Mesenchymal stem cell (in vitro differentiated cells and primary cell): ENCODE data around the gene ZNF761.
"Not testable (repeated sequence)": the region's sequence is repeated elsewhere in the genome, so short reads cannot be mapped to it uniquely, and the experiment has no call there.

Experiments
- DNase-seq: peaks from one replicate; pipeline ENCODE4 v3.0.0-alpha.2; 2013
- H2AFZ ChIP-seq: one replicate; pipeline ENCODE4 v1.6.1; 2013; ENCODE audit warnings: low read depth, mild to moderate bottlenecking, control low read depth, inconsistent platforms, low read length, moderate library complexity
- H2AK5ac ChIP-seq: 2 replicates; pipeline ENCODE4 v1.6.1; 2013; ENCODE audit warnings: low read length, moderate library complexity, mild to moderate bottlenecking, inconsistent platforms; ENCODE audit not compliant: severe bottlenecking
- H2BK120ac ChIP-seq: one replicate; pipeline ENCODE4 v1.6.1; 2013; ENCODE audit warnings: low read depth, mild to moderate bottlenecking, inconsistent platforms, low read length, moderate library complexity
- H2BK12ac ChIP-seq, 2 experiments: one replicate each; pipeline ENCODE4 v1.6.1; 2013; ENCODE audit warnings: inconsistent platforms in 2 of 2, low read length in 2 of 2, mild to moderate bottlenecking in 2 of 2, moderate library complexity in 2 of 2, control low read depth in 1 of 2
- H2BK15ac ChIP-seq: one replicate; pipeline ENCODE4 v1.6.1; 2013; ENCODE audit warnings: mild to moderate bottlenecking, low read depth, inconsistent platforms; ENCODE audit not compliant: poor library complexity, severe bottlenecking
- H2BK5ac ChIP-seq: 2 replicates; pipeline ENCODE4 v1.6.1; 2013; ENCODE audit warnings: low read depth, mild to moderate bottlenecking, low read length, control low read depth, inconsistent platforms; ENCODE audit not compliant: poor library complexity, severe bottlenecking
- H3K14ac ChIP-seq, 2 experiments: one replicate each; pipeline ENCODE4 v1.6.1; 2013; ENCODE audit warnings: inconsistent platforms in 2 of 2, low read length in 2 of 2, control low read depth in 1 of 2, mild to moderate bottlenecking in 1 of 2, moderate library complexity in 1 of 2
- H3K18ac ChIP-seq, 2 experiments: one replicate each; pipeline ENCODE4 v1.6.1; 2013; ENCODE audit warnings: inconsistent platforms in 2 of 2, low read length in 2 of 2, control low read depth in 1 of 2, low read depth in 1 of 2, mild to moderate bottlenecking in 1 of 2
- H3K23ac ChIP-seq, 2 experiments: one replicate each; pipeline ENCODE4 v1.6.1; 2013; ENCODE audit warnings: inconsistent platforms in 2 of 2, low read length in 2 of 2, mild to moderate bottlenecking in 2 of 2, moderate library complexity in 2 of 2, control low read depth in 1 of 2
- H3K27ac ChIP-seq: 2 replicates; pipeline ENCODE4 v1.5.1; 2013; ENCODE audit warnings: mild to moderate bottlenecking, moderate library complexity, low read length, control low read depth, inconsistent platforms; ENCODE audit not compliant: poor library complexity, severe bottlenecking
- H3K27me3 ChIP-seq, 2 experiments: 2 replicates each; pipeline versions ENCODE4 v1.6.1 to v1.7.0; 2013; ENCODE audit warnings: low read length in 2 of 2, mild to moderate bottlenecking in 2 of 2, moderate library complexity in 2 of 2, control low read depth in 1 of 2, inconsistent platforms in 1 of 2; ENCODE audit not compliant: control insufficient read depth in 1 of 2, insufficient read depth in 1 of 2
- H3K36me3 ChIP-seq, 2 experiments: 2 replicates each; pipeline versions ENCODE4 v1.6.1 to v1.7.0; 2013; ENCODE audit warnings: low read length in 2 of 2, control low read depth in 1 of 2, inconsistent platforms in 1 of 2, low read depth in 1 of 2, mild to moderate bottlenecking in 1 of 2; ENCODE audit not compliant: insufficient read depth in 2 of 2, control insufficient read depth in 1 of 2
- H3K4ac ChIP-seq, 2 experiments: one replicate each; pipeline ENCODE4 v1.6.1; 2013; ENCODE audit warnings: inconsistent platforms in 2 of 2, low read length in 2 of 2, mild to moderate bottlenecking in 2 of 2, moderate library complexity in 2 of 2, control low read depth in 1 of 2, low read depth in 1 of 2
- H3K4me1 ChIP-seq: 2 replicates; pipeline ENCODE4 v1.6.1; 2013; ENCODE audit warnings: low read depth, low read length, control low read depth; ENCODE audit not compliant: control insufficient read depth, insufficient read depth
- H3K4me2 ChIP-seq: 2 replicates; pipeline ENCODE4 v1.6.1; 2013; ENCODE audit warnings: low read length, mild to moderate bottlenecking, inconsistent platforms; ENCODE audit not compliant: poor library complexity, severe bottlenecking
- H3K4me3 ChIP-seq, 2 experiments: 2 replicates each; pipeline versions ENCODE4 v1.5.1 to v1.7.0; 2013; ENCODE audit warnings: low read length in 2 of 2, mild to moderate bottlenecking in 2 of 2, control low read depth in 1 of 2, low read depth in 1 of 2; ENCODE audit not compliant: insufficient read depth in 1 of 2
- H3K79me1 ChIP-seq: replicated peaks from 2 replicates; pipeline ENCODE4 v1.6.1; 2013; ENCODE audit warnings: mild to moderate bottlenecking, control low read depth, low read length, inconsistent platforms; ENCODE audit not compliant: poor library complexity, severe bottlenecking
- H3K9ac ChIP-seq: 2 replicates; pipeline ENCODE4 v1.7.0; 2013; ENCODE audit warnings: mild to moderate bottlenecking, low read length, moderate library complexity
- H3K9me3 ChIP-seq: 2 replicates; pipeline ENCODE4 v1.7.0; 2013; ENCODE audit warnings: mild to moderate bottlenecking, low read length; ENCODE audit not compliant: control insufficient read depth
- H4K8ac ChIP-seq: one replicate; pipeline ENCODE4 v1.6.1; 2013; ENCODE audit warnings: inconsistent platforms, mild to moderate bottlenecking, low read length, moderate library complexity
- H4K91ac ChIP-seq: one replicate; pipeline ENCODE4 v1.6.1; 2013; ENCODE audit warnings: mild to moderate bottlenecking, low read length, inconsistent platforms
- WGBS: methylation state at CpG from one replicate; pipeline ENCODE4 v1.1.7; 2013; ENCODE audit warnings: mixed read lengths; 5-methylcytosine and 5-hydroxymethylcytosine counted together

Gene ZNF761

DNA sequence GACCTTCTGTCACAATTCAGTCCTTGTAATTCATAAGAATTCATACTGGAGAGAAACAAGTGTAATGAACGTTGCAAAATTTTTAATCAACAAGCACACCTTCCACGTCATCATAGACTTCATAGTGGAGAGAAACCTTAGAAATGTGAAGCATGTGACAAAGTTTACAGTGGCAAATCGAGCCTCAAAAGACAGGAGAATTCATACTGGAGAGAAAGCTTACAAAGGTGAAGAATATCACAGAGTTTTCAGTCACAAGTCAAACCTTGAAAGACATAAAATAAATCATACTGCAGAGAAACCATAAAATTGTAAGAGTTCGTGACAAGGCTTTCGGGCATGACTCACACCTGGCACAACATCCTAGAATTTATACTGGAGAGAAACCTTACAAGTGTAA, 60.4 kb downstream of the ZNF761 start:
- no peak for DNase-seq
- Histone ChIP-seq H3K9me3 (peaks cover 72% of the 10 kb centered on the region), H3K4ac (no peak overlapping the region)

DNA sequence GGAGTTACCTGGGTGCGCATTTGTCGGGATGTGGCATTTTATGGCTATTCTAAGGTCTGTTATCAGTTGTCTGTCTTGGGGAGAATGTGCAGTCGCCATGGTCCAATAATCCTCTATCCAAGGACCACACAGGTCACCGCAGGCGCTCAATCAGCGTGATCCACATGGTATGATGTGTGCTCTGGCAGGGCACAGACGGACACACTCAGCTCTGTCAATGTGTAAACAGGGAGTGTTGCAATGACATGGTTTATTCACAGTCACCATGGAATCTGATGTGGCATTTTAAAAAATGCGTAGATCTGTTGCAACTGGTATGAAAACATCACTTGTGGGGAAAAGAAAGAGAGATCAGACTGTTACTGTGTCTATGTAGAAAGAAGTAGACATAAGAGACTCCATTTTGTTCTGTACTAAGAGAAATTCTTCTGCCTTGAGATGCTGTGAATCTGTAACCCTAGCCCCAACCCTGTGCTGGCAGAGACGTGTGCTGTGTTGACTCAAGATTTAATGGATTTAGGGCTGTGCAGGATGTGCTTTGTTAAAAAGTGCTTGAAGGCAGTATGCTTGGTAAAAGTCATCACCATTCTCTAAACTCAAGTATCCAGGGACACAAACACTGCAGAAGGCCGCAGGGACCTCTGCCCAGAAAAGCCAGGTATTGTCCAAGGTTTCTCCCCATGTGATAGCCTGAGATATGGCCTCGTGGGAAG, 65.7 kb downstream of the ZNF761 start:
- peaks cover 22% of the 10 kb centered on the region for H3K9me3 ChIP-seq
- not testable (repeated sequence) for H2BK120ac ChIP-seq, H2AK5ac ChIP-seq, H3K9ac ChIP-seq, H3K18ac ChIP-seq, H2BK15ac ChIP-seq, H3K23ac ChIP-seq, DNase-seq, H4K8ac ChIP-seq, H3K4me2 ChIP-seq, H2BK5ac ChIP-seq, H3K14ac ChIP-seq, H3K4ac ChIP-seq, H3K79me1 ChIP-seq, H3K36me3 ChIP-seq, H2BK12ac ChIP-seq, H3K4me3 ChIP-seq, H3K4me1 ChIP-seq, H2AFZ ChIP-seq, H3K27me3 ChIP-seq, H3K27ac ChIP-seq, H4K91ac ChIP-seq
- 39% methylated on average over 8 of the region's 11 CpGs for WGBS

More for the DNA sequence above, 60.4 kb downstream of the ZNF761 start:
- Histone ChIP-seq H4K91ac (no peak overlapping the region), H3K27ac (no peak overlapping the region), H2BK120ac (no peak overlapping the region), H3K14ac (no peak overlapping the region), H3K27me3 (no peaks in the 10 kb centered on the region), H2AFZ (no peak overlapping the region), H4K8ac (no peak overlapping the region), H3K4me1 (no peaks in the 10 kb centered on the region), H2BK15ac (no peak overlapping the region), H2AK5ac (no peak overlapping the region), H2BK5ac (no peak overlapping the region), H3K9ac (no peak overlapping the region), H3K4me2 (no peak overlapping the region), H3K36me3 (peaks cover 16 to 44% of the 10 kb centered on the region in 2 experiments), H2BK12ac (no peak overlapping the region), H3K79me1 (no peaks in the 10 kb centered on the region), H3K23ac (no peak overlapping the region), H3K4me3 (peak overlapping the region in 1 of 2 experiments; percentile 18), H3K18ac (no peak overlapping the region)
- WGBS = 97% methylated on average over 5 of the region's 5 CpGs

DNA sequence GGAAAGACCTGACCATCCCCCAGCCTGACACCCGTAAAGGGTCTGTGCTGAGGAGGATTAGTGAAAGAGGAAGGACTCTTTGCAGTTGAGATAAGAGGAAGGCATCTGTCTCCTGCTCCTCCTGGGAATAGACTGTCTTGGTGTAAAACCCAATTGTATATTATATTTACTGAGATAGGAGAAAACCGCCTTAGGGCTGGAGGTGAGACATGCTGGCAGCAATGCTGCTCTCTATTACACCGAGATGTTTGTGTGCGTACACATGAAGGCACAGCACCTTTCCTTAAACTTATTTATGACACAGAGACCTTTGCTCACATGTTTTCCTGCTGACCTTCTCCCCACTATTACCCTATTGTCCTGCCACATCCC, 66.2 kb downstream of the ZNF761 start:
- H3K79me1 ChIP-seq, H3K14ac ChIP-seq: not testable (repeated sequence)

DNA sequence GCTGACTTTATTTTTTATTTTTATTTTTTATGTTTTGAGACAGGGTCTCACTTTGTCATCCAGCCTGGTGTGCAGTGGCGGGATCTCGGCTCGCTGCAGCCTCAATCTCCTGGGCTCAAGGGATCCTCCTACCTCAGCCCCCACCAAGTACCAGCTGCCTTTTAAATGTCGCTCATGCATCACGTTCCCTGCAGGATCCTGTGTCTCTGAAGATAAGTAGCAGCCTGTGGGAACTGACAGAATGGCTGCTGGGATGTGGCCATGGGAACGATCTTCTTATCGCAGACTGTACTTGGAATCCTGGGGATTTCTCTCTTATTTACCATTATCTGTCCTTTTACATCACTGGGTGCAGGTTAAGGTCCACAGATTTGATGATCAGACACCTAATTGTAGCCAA, 71.4 kb downstream of the ZNF761 start:
- not testable (repeated sequence) for H3K27me3 ChIP-seq, H3K4me2 ChIP-seq, H3K4me1 ChIP-seq, H3K36me3 ChIP-seq, H3K27ac ChIP-seq, H3K4ac ChIP-seq, H2BK12ac ChIP-seq, H4K91ac ChIP-seq, H2AFZ ChIP-seq, H2BK120ac ChIP-seq, H2AK5ac ChIP-seq, H3K18ac ChIP-seq, H4K8ac ChIP-seq, H3K79me1 ChIP-seq, H3K4me3 ChIP-seq, H2BK5ac ChIP-seq, H2BK15ac ChIP-seq, DNase-seq, H3K9me3 ChIP-seq, H3K9ac ChIP-seq, H3K23ac ChIP-seq, H3K14ac ChIP-seq
- WGBS = 61% methylated on average over 7 of the region's 7 CpGs

More for the DNA sequence above, 66.2 kb downstream of the ZNF761 start:
- H3K36me3 ChIP-seq, H3K4me3 ChIP-seq, H2AK5ac ChIP-seq, H3K27ac ChIP-seq, H2BK15ac ChIP-seq, H4K91ac ChIP-seq, H3K4me2 ChIP-seq, H3K18ac ChIP-seq, H2BK12ac ChIP-seq, H3K27me3 ChIP-seq, H3K4ac ChIP-seq, H3K9ac ChIP-seq, H2BK5ac ChIP-seq, H3K23ac ChIP-seq, H4K8ac ChIP-seq, H2AFZ ChIP-seq, H3K4me1 ChIP-seq, H2BK120ac ChIP-seq, DNase-seq: not testable (repeated sequence)
- peaks cover 16% of the 10 kb centered on the region for H3K9me3 ChIP-seq
- WGBS = 40% methylated on average over 4 of the region's 4 CpGs
